ENCODE measurements around the gene ERC2. TPM values are rescaled to one million over a fixed set of nuclear protein-coding genes. Genes with fewer than 3 reads are reported as not detected.

ERC2 gene
- total RNA-seq, 4 donors from 2014 or later = 0.81 to 2.9 (median 1.6) TPM

DNA sequence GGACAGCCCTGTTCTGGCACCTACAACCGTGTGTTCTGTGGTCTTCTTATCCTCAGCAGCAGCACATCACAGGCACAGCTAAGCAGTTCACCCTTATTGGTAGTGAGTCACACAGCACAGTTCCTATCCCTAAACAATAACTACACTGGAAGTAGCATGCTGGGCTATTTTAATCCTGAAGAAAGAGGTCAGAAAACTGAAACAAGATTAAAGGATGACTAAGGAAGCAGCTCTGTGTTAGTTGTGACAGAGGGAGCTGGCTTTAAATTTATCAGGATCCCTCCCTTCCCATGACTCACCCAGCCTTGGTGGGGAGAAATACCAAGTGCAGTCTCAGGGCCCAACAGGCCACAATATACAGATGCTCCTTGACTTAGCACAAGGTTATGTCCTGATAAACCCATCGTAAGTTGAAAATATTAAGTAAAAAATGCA, 144.3 kb downstream of the ERC2 start:
- TF ChIP-seq CTCF (IDR thresholded peaks at IDR 0.05) (no peak), EP300 (IDR thresholded peaks at IDR 0.05) (no peak), POLR2A (IDR thresholded peaks at IDR 0.05) (no peak), POLR2AphosphoS5 (IDR thresholded peaks at IDR 0.05) (no peak)
- Histone ChIP-seq H3K4me1 (peaks cover 0 to 21% (median 0%) of the 10 kb centered on the region in 3 donors), H3K9me3 (no peaks in the 10 kb centered on the region), H3K27me3 (no peaks in the 10 kb centered on the region), H3K27ac (no peak overlapping the region), H3K36me3 (no peaks in the 10 kb centered on the region), H3K4me3 (no peak overlapping the region)
- ATAC-seq = peak; percentile 70
- WGBS, 2 donors (ENCODE audit: low coverage in 1 of 2) = 13 to 42% methylated on average over 2 of the region's 2 CpGs

- Histone ChIP-seq H3K27ac (no peak overlapping the region), H3K4me1 (peaks cover 0 to 21% (median 0%) of the 10 kb centered on the region in 3 donors), H3K36me3 (no peaks in the 10 kb centered on the region), H3K4me3 (no peak overlapping the region), H3K27me3 (no peaks in the 10 kb centered on the region), H3K9me3 (no peaks in the 10 kb centered on the region)
- 76 to 100% methylated on average over 1 to 2 of the region's 2 CpGs for WGBS, 2 donors (ENCODE audit: low coverage in 1 of 2)
- TF ChIP-seq EP300 (IDR thresholded peaks at IDR 0.05) (no peak), POLR2A (IDR thresholded peaks at IDR 0.05) (no peak), CTCF (IDR thresholded peaks at IDR 0.05) (no peak), POLR2AphosphoS5 (IDR thresholded peaks at IDR 0.05) (no peak)
- ATAC-seq = no peak
Measured at GRCh38 chr3:56322862-56323261, 145.4 kb downstream of the ERC2 start.

GRCh38 chr3:56321892-56322291, 146.4 kb downstream of the ERC2 start:
- no peak for TF ChIP-seq CTCF (IDR thresholded peaks at IDR 0.05)
- no peak for TF ChIP-seq POLR2AphosphoS5 (IDR thresholded peaks at IDR 0.05)
- TF ChIP-seq POLR2A (IDR thresholded peaks at IDR 0.05) = no peak
- TF ChIP-seq EP300 (IDR thresholded peaks at IDR 0.05) = no peak
- no peaks in the 10 kb centered on the region for H3K27me3 ChIP-seq

DNA sequence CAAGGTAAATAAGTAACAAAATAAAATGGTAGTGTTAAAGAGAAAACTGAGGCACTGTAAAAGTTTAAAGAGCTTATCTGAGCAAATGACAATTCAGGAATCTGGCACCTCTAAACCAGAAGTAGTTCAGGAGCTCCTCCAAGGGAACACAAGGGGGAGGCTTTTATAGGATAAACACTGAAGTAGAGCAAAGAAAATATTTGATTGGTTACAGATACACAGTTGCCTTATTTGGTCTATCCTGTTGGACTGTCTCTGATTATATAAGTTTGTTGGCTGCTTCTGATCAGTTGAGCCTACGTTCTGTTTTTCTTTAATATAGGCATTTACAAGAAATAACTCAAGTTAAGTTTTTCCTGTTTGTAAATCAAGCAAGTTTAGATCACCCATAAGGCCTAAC, 146.9 kb downstream of the ERC2 start:
- H3K4me1 ChIP-seq = peaks cover 0 to 21% (median 0%) of the 10 kb centered on the region in 3 donors
- no peaks in the 10 kb centered on the region for H3K27me3 ChIP-seq
- no peaks in the 10 kb centered on the region for H3K9me3 ChIP-seq
- H3K4me3 ChIP-seq = no peak overlapping the region
- H3K27ac ChIP-seq = no peak overlapping the region
- no peak for TF ChIP-seq POLR2AphosphoS5 (IDR thresholded peaks at IDR 0.05)
- TF ChIP-seq POLR2A (IDR thresholded peaks at IDR 0.05) = no peak
- no peak for TF ChIP-seq CTCF (IDR thresholded peaks at IDR 0.05)
- TF ChIP-seq EP300 (IDR thresholded peaks at IDR 0.05) = no peak
- WGBS, 2 donors (ENCODE audit: low coverage in 1 of 2) = 11 to 20% methylated on average over 1 of the region's 1 CpG
- no peak for ATAC-seq
- H3K36me3 ChIP-seq = no peaks in the 10 kb centered on the region

More at GRCh38 chr3:56321892-56322291, 146.4 kb downstream of the ERC2 start:
- H3K9me3 ChIP-seq = no peaks in the 10 kb centered on the region
- no peak overlapping the region for H3K27ac ChIP-seq
- WGBS, 2 donors (ENCODE audit: low coverage in 1 of 2) = 88 to 94% methylated on average over 2 of the region's 2 CpGs
- H3K4me3 ChIP-seq = no peak overlapping the region
- H3K4me1 ChIP-seq = peaks cover 0 to 21% (median 0%) of the 10 kb centered on the region in 3 donors
- no peaks in the 10 kb centered on the region for H3K36me3 ChIP-seq
- no peak for ATAC-seq

GRCh38 chr3:56320883-56321282, 147.4 kb downstream of the ERC2 start:
- 70 to 86% methylated on average over 4 to 5 of the region's 5 CpGs for WGBS, 2 donors (ENCODE audit: low coverage in 1 of 2)
- no peak for TF ChIP-seq CTCF (IDR thresholded peaks at IDR 0.05)
- no peak for TF ChIP-seq EP300 (IDR thresholded peaks at IDR 0.05)
- TF ChIP-seq POLR2A (IDR thresholded peaks at IDR 0.05) = no peak
- TF ChIP-seq POLR2AphosphoS5 (IDR thresholded peaks at IDR 0.05) = no peak
- Histone ChIP-seq H3K27ac (no peak overlapping the region), H3K4me3 (no peak overlapping the region), H3K4me1 (peaks cover 0 to 21% (median 0%) of the 10 kb centered on the region in 3 donors), H3K27me3 (no peaks in the 10 kb centered on the region), H3K9me3 (no peaks in the 10 kb centered on the region), H3K36me3 (no peaks in the 10 kb centered on the region)
- no peak for ATAC-seq
